GM12878 (cell line): ENCODE data around the gene RETREG3.

Experiments
- CBX5 ChIP-seq: sonication (generic); IDR thresholded peaks from 2 replicates; pipeline ENCODE4 v1.6.1; 2016; ENCODE audit warnings: low read depth, moderate library complexity, mild to moderate bottlenecking, inconsistent platforms
- CEBPB ChIP-seq, 2 experiments: fragments of 150-350 bp in 1 of 2; IDR thresholded peaks; 2 replicates each; pipeline ENCODE4 v1.6.1; 2012 to 2014; ENCODE audit warnings: low read depth in 2 of 2, low read length in 2 of 2, borderline replicate concordance in 1 of 2, inconsistent platforms in 1 of 2
- CTCF ChIP-seq, 3 experiments: IDR thresholded peaks in 2 of 3; conservative IDR thresholded peaks in 1 of 3; 2 replicates each; pipeline ENCODE4 v1.5.1; 2011; ENCODE audit warnings: low read depth in 3 of 3, low read length in 3 of 3, mild to moderate bottlenecking in 3 of 3, control low read depth in 2 of 3, moderate library complexity in 2 of 3, inconsistent platforms in 1 of 3, mixed read lengths in 1 of 3; ENCODE audit not compliant: control insufficient read depth in 2 of 3, insufficient read depth in 1 of 3; ENCODE audit errors: extremely low read depth in 1 of 3
- ELK1 ChIP-seq: IDR thresholded peaks from 2 replicates; pipeline ENCODE4 v1.6.1; 2012; ENCODE audit warnings: low read depth, low read length, improper control_type of control experiment
- ETV6 ChIP-seq, 2 experiments: fragments of 450-650 bp in 1 of 2; IDR thresholded peaks in 1 of 2; conservative IDR thresholded peaks in 1 of 2; 2 replicates each; pipeline ENCODE4 v1.6.1; 2014; ENCODE audit warnings: antibody characterized with exemption in 1 of 2, borderline replicate concordance in 1 of 2, low read depth in 1 of 2, mild to moderate bottlenecking in 1 of 2, moderate library complexity in 1 of 2
- EZH2 ChIP-seq: IDR thresholded peaks from 2 replicates; pipeline ENCODE4 v1.6.1; 2012; ENCODE audit warnings: low read depth, mild to moderate bottlenecking, control low read depth, inconsistent platforms, low read length, borderline replicate concordance; ENCODE audit not compliant: control insufficient read depth
- IRF5 ChIP-seq: fragments of 450-650 bp; IDR thresholded peaks from 2 replicates; pipeline ENCODE4 v1.6.1; 2017; ENCODE audit warnings: borderline replicate concordance
- KDM1A ChIP-seq: fragments of 200-600 bp; sonication (generic); IDR thresholded peaks from 2 replicates; pipeline ENCODE4 v1.6.1; 2016; ENCODE audit warnings: borderline replicate concordance
- NR2C2 ChIP-seq: IDR thresholded peaks from 2 replicates; pipeline ENCODE4 v1.6.1; 2011; ENCODE audit warnings: borderline replicate concordance, low read depth; ENCODE audit not compliant: control insufficient read depth, insufficient read length
- RCOR1 ChIP-seq: conservative IDR thresholded peaks from 2 replicates; pipeline ENCODE4 v1.6.1; 2012; ENCODE audit warnings: low read depth, low read length, improper control_type of control experiment
- RUNX3 ChIP-seq: IDR thresholded peaks from 2 replicates; pipeline ENCODE4 v1.6.1; 2012; ENCODE audit warnings: low read length, inconsistent platforms

- no peak for TF ChIP-seq KDM1A
- TF ChIP-seq IRF5: no peak
- TF ChIP-seq EZH2: no peak
- no peak for TF ChIP-seq CBX5
- no peak for TF ChIP-seq CTCF (IDR thresholded peaks at IDR 0.05 in 2 of 3, conservative IDR thresholded peaks at IDR 0.05 in 1 of 3; ENCODE audit: control insufficient read depth in 2 of 3, extremely low read depth in 1 of 3, insufficient read depth in 1 of 3, low read depth in 3 of 3, low read length in 3 of 3)
- TF ChIP-seq ETV6 (conservative IDR thresholded peaks at IDR 0.05 in 1 of 2, IDR thresholded peaks at IDR 0.05 in 1 of 2; ENCODE audit: borderline replicate concordance in 1 of 2, low read depth in 1 of 2): no peak
- no peak for TF ChIP-seq CEBPB (IDR thresholded peaks at IDR 0.05; ENCODE audit: borderline replicate concordance in 1 of 2, low read depth in 2 of 2, low read length in 2 of 2)
- TF ChIP-seq RUNX3: no peak
- no peak for TF ChIP-seq RCOR1
- no peak for TF ChIP-seq NR2C2
- no peak for TF ChIP-seq ELK1
These were observed 5.9 kb downstream of the RETREG3 start for GRCh38 chr17:42603318-42603717.
